ENCODE results near the gene SF1. TPM values are rescaled to one million over a fixed set of nuclear protein-coding genes. Genes with fewer than 3 reads are reported as not detected.
"Not testable (repeated sequence)": the region's sequence is repeated elsewhere in the genome, so short reads cannot be mapped to it uniquely, and the experiment has no call there.

SF1 gene
- total RNA-seq, 1 donor from 2014 or later = 183 TPM

GRCh38 chr11:64823568-64824119 lies 45.3 kb upstream of the SF1 start:
- H3K9me3 Mint-ChIP-seq (ENCODE audit: low read depth) = no peaks in the 10 kb centered on the region
- TF ChIP-seq CTCF (IDR thresholded peaks at IDR 0.05) = no peak
- no peak for DNase-seq (ENCODE audit: low spot score)
- H3K27ac Mint-ChIP-seq (ENCODE audit: unreplicated experiment) = no peak overlapping the region
- peaks cover 1% of the 10 kb centered on the region for H3K27me3 Mint-ChIP-seq (ENCODE audit: low read depth)
- no peak overlapping the region for H3K4me3 Mint-ChIP-seq (ENCODE audit: unreplicated experiment)
- no peaks in the 10 kb centered on the region for H3K36me3 Mint-ChIP-seq (ENCODE audit: low read depth)
- no peaks in the 10 kb centered on the region for H3K4me1 Mint-ChIP-seq (ENCODE audit: low read depth)

GRCh38 chr11:64817476-64817875 lies 39.1 kb upstream of the SF1 start:
- TF ChIP-seq CTCF (IDR thresholded peaks at IDR 0.05) = no peak

GRCh38 chr11:64815433-64815832 lies 37.1 kb upstream of the SF1 start:
- not testable (repeated sequence) for H3K4me3 Mint-ChIP-seq (ENCODE audit: unreplicated experiment); H3K9me3 Mint-ChIP-seq (ENCODE audit: low read depth); H3K27ac Mint-ChIP-seq (ENCODE audit: unreplicated experiment); DNase-seq (ENCODE audit: low spot score); H3K27me3 Mint-ChIP-seq (ENCODE audit: low read depth); H3K4me1 Mint-ChIP-seq (ENCODE audit: low read depth); H3K36me3 Mint-ChIP-seq (ENCODE audit: low read depth)

More at GRCh38 chr11:64817476-64817875, 39.1 kb upstream of the SF1 start:
- Mint-ChIP-seq H3K4me3 (ENCODE audit: unreplicated experiment) (no peak overlapping the region), H3K9me3 (ENCODE audit: low read depth) (no peaks in the 10 kb centered on the region), H3K36me3 (ENCODE audit: low read depth) (no peaks in the 10 kb centered on the region), H3K27me3 (ENCODE audit: low read depth) (peaks cover 1% of the 10 kb centered on the region), H3K27ac (ENCODE audit: unreplicated experiment) (no peak overlapping the region), H3K4me1 (ENCODE audit: low read depth) (no peaks in the 10 kb centered on the region)
- DNase-seq (ENCODE audit: low spot score) = no peak

- H3K36me3 Mint-ChIP-seq (ENCODE audit: low read depth) = no peaks in the 10 kb centered on the region
- H3K27ac Mint-ChIP-seq (ENCODE audit: unreplicated experiment) = no peak overlapping the region
- no peaks in the 10 kb centered on the region for H3K9me3 Mint-ChIP-seq (ENCODE audit: low read depth)
- DNase-seq (ENCODE audit: low spot score) = no peak
- no peak for TF ChIP-seq CTCF (IDR thresholded peaks at IDR 0.05)
- H3K27me3 Mint-ChIP-seq (ENCODE audit: low read depth) = peaks cover 1% of the 10 kb centered on the region
- H3K4me1 Mint-ChIP-seq (ENCODE audit: low read depth) = peaks cover 10% of the 10 kb centered on the region
- H3K4me3 Mint-ChIP-seq (ENCODE audit: unreplicated experiment) = no peak overlapping the region
These were observed 36.4 kb upstream of the SF1 start for GRCh38 chr11:64814712-64815187.

- Mint-ChIP-seq H3K9me3 (ENCODE audit: low read depth) (no peaks in the 10 kb centered on the region), H3K27me3 (ENCODE audit: low read depth) (peaks cover 1% of the 10 kb centered on the region), H3K4me3 (ENCODE audit: unreplicated experiment) (no peak overlapping the region), H3K27ac (ENCODE audit: unreplicated experiment) (no peak overlapping the region), H3K4me1 (ENCODE audit: low read depth) (peaks cover 16% of the 10 kb centered on the region), H3K36me3 (ENCODE audit: low read depth) (no peaks in the 10 kb centered on the region)
- TF ChIP-seq CTCF (IDR thresholded peaks at IDR 0.05) = no peak
- no peak for DNase-seq (ENCODE audit: low spot score)
These were observed 35.5 kb upstream of the SF1 start for GRCh38 chr11:64813826-64814225.

- peaks cover 4% of the 10 kb centered on the region for H3K36me3 Mint-ChIP-seq (ENCODE audit: low read depth)
- peak overlapping the region; percentile 54 for H3K27ac Mint-ChIP-seq (ENCODE audit: unreplicated experiment)
- DNase-seq (ENCODE audit: low spot score) = no peak
- peak overlapping the region; percentile 96 for H3K4me3 Mint-ChIP-seq (ENCODE audit: unreplicated experiment)
- peaks cover 19% of the 10 kb centered on the region for H3K4me1 Mint-ChIP-seq (ENCODE audit: low read depth)
- H3K9me3 Mint-ChIP-seq (ENCODE audit: low read depth) = no peaks in the 10 kb centered on the region
- H3K27me3 Mint-ChIP-seq (ENCODE audit: low read depth) = peaks cover 1% of the 10 kb centered on the region
- TF ChIP-seq CTCF (IDR thresholded peaks at IDR 0.05) = no peak
These were observed 32.5 kb upstream of the SF1 start for GRCh38 chr11:64810891-64811272.

Measured in chondrocyte (in vitro differentiated cells).